ENCODE data around the gene FARSB.
A peak's percentile ranks its signal among the peaks of the same experiment; 100 is the strongest.

DNA sequence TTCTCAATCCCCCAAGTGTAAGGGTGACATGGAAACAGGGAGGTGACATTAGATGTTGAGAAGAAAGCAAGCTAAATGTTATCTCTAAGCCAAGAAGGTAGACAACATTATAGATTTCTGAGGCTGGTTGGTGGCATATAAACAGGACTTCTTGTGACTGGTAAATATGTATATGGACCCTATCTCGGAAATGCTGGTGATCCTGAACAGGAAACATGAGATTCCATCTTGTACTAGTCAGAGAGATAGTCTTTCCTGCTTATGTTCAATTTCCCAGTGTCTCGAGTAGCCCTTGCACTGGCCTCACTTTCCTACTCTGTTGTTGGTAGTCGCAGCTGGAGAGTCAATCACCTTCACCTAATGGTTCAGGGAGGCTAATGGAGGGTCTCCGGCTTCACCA, 42.4 kb upstream of the FARSB start:
- TF ChIP-seq, protein P1, sequence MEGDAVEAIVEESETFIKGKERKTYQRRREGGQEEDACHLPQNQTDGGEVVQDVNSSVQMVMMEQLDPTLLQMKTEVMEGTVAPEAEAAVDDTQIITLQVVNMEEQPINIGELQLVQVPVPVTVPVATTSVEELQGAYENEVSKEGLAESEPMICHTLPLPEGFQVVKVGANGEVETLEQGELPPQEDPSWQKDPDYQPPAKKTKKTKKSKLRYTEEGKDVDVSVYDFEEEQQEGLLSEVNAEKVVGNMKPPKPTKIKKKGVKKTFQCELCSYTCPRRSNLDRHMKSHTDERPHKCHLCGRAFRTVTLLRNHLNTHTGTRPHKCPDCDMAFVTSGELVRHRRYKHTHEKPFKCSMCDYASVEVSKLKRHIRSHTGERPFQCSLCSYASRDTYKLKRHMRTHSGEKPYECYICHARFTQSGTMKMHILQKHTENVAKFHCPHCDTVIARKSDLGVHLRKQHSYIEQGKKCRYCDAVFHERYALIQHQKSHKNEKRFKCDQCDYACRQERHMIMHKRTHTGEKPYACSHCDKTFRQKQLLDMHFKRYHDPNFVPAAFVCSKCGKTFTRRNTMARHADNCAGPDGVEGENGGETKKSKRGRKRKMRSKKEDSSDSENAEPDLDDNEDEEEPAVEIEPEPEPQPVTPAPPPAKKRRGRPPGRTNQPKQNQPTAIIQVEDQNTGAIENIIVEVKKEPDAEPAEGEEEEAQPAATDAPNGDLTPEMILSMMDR (IDR thresholded peaks at IDR 0.05; ENCODE audit: extremely low read depth in 1 of 2, insufficient read depth in 1 of 2, low read depth in 1 of 2, low read length in 2 of 2), result no peak
- TF ChIP-seq POLR2A (IDR thresholded peaks at IDR 0.05; ENCODE audit: low read depth, low read length), result peak; percentile 3
- TF ChIP-seq EZH2 (IDR thresholded peaks at IDR 0.05; ENCODE audit: borderline replicate concordance, low read depth, low read length, severe bottlenecking), result no peak
- peak; percentile 59 for TF ChIP-seq POLR2AphosphoS5 (IDR thresholded peaks at IDR 0.05; ENCODE audit: insufficient read depth, low read depth, low read length)
- TF ChIP-seq MYC (IDR thresholded peaks at IDR 0.05; ENCODE audit: low read depth, low read length), result no peak
- no peak for TF ChIP-seq FOS (IDR thresholded peaks at IDR 0.05; ENCODE audit: borderline replicate concordance, insufficient read depth, low read length)

All from endothelial cell of umbilical vein (primary cell).